Lower leg skin (tissue), 3 donors: ENCODE results near the gene WT1.

Experiments
- POLR2A ChIP-seq, 2 donors: fragments of 450-650 bp; IDR thresholded peaks; one replicate each; pipeline ENCODE4 v1.6.1; 2016 to 2017; ENCODE audit warnings: antibody characterized with exemption in 2 of 2, mild to moderate bottlenecking in 1 of 2, moderate library complexity in 1 of 2
- TF ChIP-seq, protein P1 (sequence below), 3 donors: fragments of 450-650 bp; IDR thresholded peaks; one replicate each; pipeline ENCODE4 v1.5.1; 2016; ENCODE audit warnings: antibody characterized with exemption in 3 of 3, mild to moderate bottlenecking in 3 of 3, moderate library complexity in 2 of 3

GRCh38 chr11:32432565-32432964, 2.8 kb downstream of the WT1 start:
- TF ChIP-seq POLR2A (IDR thresholded peaks at IDR 0.05) = no peak
- TF ChIP-seq, protein P1, sequence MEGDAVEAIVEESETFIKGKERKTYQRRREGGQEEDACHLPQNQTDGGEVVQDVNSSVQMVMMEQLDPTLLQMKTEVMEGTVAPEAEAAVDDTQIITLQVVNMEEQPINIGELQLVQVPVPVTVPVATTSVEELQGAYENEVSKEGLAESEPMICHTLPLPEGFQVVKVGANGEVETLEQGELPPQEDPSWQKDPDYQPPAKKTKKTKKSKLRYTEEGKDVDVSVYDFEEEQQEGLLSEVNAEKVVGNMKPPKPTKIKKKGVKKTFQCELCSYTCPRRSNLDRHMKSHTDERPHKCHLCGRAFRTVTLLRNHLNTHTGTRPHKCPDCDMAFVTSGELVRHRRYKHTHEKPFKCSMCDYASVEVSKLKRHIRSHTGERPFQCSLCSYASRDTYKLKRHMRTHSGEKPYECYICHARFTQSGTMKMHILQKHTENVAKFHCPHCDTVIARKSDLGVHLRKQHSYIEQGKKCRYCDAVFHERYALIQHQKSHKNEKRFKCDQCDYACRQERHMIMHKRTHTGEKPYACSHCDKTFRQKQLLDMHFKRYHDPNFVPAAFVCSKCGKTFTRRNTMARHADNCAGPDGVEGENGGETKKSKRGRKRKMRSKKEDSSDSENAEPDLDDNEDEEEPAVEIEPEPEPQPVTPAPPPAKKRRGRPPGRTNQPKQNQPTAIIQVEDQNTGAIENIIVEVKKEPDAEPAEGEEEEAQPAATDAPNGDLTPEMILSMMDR (IDR thresholded peaks at IDR 0.05) = no peak
